Stimulated activated CD4-positive, alpha-beta T cell treated with anti-CD3 and anti-CD28 coated beads, Interleukin-12 subunit alpha, Interleukin-12 subunit beta, amount 100 ng/mL, for 24 hours (primary cell): ENCODE measurements around the gene RNF144A.

ENCODE experiments used
- DNase-seq, 2 experiments: peaks; one replicate each; pipeline ENCODE4 v3.0.0-alpha.2; 2020; ENCODE audit warnings: low read depth in 2 of 2

Gene RNF144A

DNA sequence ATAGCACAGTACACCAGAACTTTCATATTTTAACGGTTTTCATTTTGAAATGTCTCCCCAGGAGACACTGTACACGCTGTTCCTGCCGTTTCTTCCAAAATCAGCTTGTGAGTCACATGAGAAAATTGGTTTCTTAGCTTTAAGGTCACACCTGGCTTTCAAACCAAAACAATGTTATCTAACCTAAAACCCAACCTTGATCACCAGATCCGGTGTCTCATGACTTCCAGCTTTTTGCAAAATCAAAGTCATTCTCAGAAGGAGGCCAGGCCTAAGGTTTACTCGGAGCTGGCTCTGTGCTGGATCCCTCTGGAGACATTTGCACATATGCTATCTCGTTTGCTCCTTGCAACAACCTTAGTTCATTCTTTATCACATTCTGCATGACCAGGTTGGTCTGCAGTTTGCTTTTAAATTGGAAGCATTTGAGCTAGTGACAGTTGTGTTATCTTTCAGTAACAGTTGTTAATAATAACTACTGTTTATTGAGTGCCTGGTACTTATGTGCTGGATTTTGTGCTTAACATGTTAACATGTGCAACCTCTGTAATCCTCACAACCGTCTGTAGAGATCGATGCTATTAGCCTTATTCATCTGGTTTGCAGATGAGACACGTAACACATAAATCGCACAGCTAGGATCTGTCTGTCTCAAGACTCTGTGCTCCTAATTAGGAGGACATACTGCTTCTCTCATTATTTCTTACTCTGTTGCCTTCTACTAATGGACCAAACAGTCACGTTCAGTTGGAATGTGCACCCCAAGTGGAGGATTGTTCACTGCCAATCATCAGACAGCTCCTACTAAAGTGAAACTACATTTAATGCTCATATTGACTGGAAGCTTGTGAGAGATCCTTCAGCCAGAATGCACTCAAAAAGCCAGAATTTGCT is 105.5 kb downstream of the RNF144A start:
- DNase-seq = no peak

DNA sequence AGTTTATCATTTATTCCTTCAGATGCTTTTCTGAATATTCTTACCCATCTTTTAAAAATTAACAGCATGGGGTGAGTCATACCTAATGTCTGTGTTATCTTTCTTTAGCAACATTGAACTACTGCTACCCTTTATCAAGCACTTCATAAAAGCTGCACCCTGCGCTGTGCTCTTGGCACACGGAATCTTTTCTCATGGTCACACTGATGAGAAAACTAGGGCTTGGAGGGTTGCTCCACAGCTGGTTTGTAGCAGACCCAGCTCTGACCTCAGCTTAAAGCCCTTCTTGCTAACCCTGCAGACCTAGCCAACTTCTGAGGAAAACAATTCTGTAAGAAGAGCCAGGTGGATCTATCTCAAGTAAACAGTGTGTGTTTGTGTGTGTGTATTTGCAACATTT is 106.3 kb downstream of the RNF144A start:
- no peak for DNase-seq

DNA sequence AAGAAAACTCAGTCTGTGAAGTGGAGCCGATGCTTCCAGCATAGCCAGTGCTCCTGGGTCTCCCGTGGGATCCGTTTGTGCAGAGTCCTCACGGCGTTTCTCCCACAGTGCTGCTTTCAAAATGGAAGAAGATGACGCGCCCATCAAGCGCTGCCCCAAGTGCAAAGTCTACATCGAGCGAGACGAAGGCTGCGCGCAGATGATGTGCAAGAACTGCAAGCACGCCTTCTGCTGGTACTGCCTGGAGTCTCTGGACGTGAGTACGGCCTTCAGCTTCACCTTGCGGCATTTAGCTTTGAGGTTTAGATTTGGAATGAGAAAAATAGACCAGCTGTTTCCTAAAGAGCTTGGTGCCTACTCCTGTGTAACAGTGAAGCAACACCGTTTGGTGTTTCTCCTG is 107.0 kb downstream of the RNF144A start:
- no peak for DNase-seq

DNA sequence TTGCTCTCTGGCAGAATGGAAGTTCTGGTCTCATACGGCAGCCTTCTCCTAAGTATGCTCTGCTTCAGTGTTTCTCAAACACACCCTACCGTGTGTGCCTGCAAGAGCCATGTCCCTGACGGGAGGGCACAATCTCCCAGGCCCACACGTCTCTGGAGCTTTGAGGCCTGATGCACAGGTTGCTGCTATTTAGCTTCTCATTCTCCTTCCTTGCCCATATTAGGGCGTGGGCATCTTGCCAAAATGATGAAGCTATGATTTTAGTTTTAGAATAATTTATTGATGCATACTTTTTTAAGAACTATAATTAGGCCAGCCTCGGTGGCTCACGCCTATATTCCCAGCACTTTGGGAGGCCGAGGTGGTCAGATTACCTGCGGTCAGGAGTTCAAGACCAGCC is 107.9 kb downstream of the RNF144A start:
- no peak for DNase-seq

DNA sequence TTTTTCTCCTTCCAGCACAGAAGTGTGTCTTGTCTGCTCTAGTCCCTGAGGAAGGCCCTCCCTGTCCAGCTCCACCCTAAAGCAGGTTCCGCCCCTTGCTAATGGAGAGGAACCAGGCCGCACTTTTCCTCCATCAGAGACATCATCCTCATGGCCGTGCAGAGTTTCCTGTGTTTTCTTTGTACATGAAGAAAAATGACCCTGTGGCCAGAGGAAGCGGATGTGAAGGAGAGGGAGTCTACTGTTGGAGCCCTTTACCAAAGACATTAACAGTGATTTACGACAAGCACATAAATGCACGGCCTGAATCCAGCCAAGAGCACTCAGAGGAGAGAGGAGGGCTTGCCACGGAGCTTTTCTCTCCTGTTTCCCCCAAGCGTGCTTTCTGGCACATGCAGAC is 109.5 kb downstream of the RNF144A start:
- DNase-seq = no peak

DNA sequence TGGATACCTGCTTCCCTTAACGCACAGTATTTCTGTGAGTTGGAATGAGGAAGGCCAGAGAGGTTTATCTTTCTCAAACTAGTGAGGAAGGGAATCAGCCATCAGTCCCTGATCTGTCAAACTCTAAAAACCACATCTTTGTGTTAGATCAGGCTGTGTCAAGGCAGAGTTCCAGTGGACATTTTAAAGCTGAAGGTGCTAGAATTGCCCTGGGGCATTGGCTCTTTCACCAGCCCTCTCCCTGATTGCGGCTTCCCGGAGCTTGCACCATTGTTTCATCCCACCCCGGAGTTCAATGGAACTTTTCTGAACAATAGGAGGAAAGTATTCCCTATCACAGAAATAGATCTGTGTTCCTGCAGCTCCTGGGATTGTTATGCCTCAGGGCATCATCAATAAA is 110.2 kb downstream of the RNF144A start:
- DNase-seq = no peak

DNA sequence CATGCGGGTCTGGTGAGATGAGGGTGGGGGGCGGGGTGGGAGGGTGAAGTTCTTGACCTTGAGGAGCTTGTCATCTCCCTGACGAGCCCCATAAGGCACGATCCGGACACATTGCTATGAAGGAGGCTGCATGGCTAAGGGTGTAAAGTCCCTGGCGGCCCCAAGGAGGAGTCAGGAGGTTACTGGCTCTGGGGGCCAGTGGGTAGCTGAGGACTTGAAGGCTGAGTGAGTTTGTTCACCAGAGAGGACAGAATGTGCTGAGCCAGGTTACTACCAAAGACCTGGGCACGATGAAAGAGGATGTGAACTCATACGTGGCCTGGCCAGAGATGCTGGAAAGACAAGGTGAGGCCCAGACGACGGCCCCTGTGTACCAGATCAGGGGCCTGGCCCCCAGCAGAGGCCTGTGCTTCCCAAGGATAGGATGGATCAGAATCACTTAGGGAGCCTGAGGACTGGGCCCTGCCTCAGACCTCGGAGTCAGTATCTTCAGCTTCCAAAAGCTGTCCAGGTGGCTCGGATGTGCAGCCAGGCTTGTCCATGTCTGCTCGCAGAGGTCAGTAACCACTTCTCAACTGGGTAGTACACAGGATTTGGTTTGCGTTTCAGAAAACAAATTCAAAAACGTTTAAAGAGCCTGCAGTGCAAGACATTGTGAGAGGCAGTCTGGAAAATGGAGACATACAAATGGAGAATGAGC is 110.9 kb downstream of the RNF144A start:
- DNase-seq = no peak

DNA sequence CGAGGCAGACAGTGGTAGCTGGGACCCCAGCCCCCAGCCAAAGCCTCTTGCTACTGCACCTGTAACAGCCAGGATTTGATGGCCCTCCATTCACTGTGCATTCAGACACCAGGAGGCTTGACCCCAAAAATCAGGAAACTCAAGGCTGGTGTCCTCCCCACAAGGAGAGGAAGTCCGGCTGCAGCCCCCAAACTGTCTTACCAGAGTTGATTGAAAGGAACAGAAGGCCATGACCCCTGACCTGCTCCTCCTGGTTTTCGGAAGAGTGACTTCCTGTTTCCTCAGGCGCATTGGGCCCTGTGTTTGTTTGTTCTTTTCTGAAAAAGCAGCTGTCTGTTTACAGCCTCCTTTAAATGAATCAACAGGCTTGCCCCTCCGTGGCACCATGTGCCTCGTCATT is 111.6 kb downstream of the RNF144A start:
- no peak for DNase-seq

DNA sequence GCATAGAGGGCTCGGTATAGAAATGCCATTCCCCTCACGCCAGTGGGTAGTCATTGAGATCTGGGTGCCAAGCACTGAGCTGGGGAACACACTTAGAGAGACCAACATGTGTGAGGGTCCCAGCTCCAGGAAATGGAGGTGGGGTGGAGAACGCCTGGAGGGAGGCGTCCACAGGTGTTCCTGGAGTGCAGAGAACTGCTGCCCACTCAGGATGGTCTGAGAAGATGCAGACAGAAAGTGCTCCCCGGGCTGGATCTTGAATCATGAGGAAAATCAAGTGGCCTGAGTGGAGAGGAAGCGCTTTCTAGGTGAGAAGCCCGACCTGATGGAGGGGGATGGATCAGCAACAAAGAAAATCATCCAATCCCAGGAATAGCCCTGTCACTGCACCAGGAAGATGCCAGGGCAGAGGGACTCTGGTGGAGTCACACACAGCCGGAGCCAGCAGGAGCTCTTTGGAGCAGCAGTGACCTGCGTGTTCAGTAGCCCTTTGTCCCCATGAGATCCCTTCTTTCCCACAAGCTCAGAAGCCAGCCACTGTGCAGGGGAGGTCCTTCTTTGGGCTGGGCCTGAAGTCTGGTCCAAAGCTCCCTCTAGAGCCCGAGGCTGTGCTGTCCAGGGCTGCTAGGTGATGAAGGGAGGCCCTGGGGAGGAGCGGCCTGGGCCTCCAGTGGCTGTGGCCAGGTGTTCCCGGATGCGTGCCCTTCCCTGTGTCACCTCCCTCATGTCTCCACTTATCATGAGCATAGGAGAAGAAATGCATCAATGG is 112.3 kb downstream of the RNF144A start:
- no peak for DNase-seq

DNA sequence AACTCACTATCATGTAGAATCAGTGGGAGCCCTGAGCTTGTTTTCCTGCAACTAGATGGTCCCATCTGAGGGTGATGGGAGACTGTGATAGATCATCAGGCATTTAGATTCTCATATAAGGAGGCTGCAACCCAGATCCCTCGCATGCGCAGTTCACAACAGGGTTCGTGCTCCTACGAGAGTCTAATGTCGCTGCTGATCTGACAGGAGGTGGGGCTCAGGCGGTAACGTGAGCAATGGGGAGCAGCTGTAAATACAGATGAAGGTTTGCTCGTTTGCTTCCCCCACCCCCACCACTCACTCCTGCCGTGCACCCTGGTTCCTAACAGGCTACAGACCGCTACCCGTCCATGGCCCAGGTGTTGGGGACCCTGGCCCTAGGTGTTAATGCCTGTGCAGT is 113.6 kb downstream of the RNF144A start:
- no peak for DNase-seq

DNA sequence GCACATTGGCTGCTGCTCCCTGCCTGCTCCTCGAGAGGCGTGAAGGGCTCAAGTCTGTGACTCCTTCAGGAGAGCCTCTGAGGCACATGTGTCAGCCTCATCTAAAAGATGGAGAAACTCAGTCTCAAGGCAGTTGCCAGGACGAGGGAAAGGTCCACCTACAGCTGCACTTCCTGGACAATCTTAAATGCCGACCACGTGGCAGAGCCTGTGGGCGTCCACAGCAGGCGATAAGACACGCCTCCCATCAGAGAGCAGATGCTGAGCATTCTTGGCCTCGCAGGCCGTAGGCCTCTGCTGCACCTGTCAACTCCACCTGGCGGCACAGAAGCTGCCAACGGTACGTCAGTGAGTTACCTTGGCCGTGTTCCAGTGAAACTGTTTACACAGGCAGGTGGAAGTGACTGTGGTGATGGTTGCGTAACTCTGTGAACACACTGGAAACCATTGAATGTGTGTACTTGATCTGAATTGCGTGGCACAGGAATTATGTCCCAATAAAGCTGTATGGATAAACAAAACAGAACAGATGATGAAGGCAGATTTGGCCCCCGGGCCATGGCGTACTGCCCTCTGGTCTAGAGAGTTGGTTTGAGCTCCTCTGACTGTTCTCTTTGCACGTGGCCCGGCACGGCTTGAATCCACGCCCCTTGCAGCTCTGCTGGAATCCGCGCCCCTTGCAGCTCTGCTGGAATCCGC is 114.5 kb downstream of the RNF144A start:
- no peak for DNase-seq

DNA sequence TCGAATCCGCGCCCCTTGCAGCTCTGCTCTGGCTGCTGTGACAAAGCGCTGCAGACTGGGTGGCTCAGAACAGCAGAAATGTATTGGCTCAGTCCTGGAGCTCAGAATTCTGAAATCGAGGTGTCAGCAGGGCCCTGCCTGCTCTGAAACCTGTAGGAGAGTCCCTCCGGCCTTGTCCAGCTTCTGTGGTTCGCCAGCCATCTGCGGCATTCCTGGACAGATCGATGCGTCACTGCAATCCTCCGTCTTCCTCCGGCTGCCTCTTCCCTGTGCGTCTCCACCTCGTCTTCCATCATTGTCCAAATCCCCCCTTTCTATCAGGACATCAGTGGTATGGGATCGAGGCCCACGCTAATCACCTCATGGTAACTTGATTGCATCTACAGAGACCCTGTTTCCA is 115.2 kb downstream of the RNF144A start:
- DNase-seq = no peak

DNA sequence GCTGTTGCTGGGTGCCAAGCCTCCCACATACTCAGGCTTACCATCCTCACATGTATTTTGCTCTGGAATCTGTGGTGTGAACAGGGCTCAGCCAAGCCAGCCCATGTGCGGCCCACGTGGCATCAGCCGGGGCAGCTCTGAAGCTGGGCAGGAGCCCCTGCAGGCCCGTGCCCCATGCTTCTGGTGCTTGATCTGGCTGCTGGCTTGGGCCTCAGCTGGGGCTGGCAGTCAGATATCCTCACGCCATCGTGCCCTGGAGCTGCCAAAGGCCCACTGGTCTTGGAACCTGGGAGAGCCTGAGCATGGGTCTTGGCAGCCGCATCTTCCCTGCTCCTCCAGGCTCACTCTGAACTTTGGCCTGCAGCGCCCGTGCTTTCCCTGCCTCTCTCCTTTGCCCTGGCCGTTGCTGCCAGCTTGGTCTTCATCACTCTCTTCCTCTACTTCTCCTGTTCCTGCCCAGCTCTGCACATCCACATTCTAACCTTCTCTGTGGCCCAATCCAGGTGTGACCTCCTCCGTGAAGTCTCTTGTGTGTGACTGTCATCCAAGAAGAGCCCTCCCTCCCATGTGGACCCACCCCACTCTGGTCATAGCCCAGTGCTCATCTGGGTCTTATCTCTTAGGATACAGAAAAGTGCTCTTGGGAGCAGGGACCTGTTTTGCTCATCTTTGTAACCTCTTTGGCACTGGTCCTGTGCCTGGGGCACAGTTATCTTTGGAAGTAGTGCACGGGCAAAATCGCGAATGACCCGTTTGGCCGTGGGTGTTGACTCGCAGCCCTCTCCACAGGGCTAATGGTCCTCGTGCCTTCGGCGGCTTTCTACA is 116.1 kb downstream of the RNF144A start:
- DNase-seq = no peak

DNA sequence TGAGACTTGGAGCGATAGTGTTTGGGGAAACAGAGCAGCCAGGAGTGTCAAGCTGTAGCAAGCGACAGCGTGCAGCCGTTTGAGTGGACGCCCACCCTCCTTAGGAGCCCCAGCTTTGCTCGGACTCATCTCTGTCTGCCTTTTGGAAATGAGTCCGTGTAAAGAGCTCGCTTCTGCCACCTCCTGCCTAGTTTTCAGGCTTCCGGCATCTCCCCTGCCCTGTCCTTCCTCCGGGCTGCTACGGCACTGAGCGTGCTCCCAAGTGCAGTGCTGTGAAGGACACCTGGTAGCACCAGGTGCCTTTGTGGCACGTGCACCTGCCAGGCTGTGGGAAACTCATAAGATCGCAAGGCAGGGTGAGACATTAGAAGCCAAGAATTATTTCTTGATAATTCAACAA is 117.1 kb downstream of the RNF144A start:
- no peak for DNase-seq

DNA sequence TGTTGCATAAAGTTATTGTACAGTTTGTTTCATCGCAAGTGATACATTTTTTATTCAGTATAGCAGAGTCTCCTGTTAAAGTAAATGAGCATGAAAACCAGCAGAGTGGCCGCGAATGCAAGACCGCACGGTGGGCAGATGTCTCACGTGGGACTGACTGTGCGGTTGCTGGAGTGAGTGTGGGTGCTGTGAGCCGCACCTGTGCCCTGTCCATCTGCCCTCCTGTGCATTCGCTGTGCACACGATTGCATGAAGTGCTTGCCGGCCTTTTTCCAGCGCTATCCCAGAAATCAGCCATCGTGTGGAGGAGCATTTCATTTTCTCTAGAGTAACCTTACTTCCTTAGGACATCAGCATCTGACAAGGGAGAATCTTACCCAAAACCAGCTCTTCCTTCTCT is 118.7 kb downstream of the RNF144A start:
- no peak for DNase-seq

DNA sequence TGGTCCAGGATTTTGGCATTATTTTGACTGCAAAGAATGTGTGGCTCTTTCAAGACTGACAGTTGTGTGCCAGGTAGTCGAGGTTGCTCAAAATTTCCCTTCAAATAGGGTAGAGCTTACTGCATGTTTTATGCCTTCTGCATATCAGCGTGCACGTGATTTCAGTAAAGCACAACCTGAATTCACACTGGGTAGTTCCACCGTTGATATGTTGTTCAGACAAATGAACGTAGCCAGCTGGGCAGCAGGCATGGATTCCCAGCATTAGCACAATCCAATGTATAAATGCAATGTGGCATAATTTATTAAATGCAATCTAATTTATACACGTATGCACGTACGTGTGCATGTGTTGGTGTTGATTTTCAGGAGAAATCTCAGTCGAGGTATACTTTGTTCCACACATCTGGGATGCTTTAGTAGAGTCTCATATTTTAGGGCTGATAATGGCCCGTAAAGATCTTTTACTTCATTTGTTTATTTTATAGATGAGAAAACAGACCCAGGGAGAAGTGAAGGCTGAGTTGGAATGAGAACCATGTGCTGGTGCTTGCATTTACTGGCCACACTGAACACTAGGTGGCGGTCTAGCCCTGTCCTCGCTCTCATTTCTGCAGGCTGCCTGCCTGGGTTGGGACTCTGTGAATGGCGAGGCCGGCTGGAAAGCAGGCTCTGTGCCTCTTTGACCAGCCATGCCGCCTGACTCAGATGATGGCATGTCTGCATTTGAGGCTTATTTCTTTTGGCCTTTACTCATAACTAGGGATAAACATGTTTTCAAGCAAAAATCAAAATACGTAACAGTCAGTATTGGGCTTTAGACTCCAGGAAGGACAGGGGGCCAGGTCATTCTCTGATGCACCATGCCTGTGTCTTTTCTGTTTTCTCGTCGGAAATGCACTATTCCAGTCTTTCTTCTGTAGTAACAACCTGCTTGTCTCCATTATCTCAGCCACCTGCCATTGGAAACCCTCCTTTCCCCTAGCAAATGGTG is 120.4 kb downstream of the RNF144A start:
- DNase-seq = peak in 1 of 2 experiments; percentile 42

DNA sequence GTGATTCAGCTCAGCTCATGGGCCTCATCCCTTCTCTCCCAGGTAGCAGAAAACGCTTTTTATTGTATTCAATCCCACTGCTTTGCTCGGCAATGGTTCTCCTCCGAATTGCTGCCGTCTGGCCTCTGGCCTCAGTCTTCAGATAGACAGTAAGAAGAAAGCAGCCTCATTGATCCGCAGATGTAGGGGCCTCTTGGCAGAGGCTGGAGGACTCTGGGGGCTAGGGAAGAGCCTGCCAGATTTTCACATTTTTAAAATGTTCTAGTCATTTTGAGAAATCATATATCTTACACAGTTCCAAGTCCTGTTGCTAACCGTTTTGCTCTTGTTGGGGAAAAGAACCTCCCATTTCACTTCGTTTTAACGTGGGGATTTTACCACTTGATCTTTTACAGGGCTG is 123.3 kb downstream of the RNF144A start:
- no peak for DNase-seq

DNA sequence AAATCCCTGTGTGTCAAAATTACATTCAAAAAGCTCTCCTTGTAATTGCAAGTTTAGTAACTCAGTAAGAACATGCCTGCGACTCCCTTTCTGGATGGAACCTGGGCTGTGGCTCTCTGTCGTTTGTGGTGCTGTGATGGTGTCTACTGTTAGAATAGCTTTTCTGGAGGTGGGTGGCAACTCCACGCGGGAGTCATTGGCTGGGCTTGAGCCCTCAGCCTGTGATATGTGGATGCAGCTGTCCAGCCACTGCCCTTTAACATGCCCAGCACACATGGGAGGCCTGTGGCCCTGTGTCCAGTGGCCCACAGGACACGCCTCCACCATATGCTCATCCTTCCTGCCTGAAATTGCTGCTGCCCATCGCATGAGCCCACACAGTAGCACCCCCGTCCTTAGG is 124.2 kb downstream of the RNF144A start:
- DNase-seq = no peak

DNA sequence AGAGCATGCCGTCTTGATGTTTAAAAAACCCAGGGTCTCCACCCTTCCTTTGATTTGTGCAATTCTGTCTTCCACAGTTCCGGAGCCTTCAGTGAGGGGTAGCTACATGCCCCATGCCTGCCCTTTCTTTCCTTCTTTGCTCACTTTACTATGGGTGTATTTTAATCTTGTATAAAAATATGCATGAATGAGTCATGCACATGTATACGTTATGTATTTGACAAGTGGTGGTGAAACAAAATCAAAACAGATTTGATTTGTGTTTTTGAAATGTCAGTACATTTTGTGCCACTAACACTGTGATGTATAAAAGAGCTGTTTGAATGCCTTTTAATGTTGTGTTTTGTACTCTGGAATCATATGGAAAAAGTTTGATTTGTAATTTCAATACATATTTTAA is 126.5 kb downstream of the RNF144A start:
- DNase-seq = no peak
